SK-N-SH (cell line): Measurements from ENCODE around the gene PKIB. TPM values are rescaled to one million over a fixed set of nuclear protein-coding genes. Genes with fewer than 3 reads are reported as not detected.

ENCODE experiments used
- CTCF ChIA-PET: fragments of 300-600, 350-600 bp; formaldehyde crosslinking; extraction: SDS; loops from one replicate; lab custom pipeline; 2021; lab: Yijun Ruan, JAX
- POLR2A ChIA-PET: fragments of 350-600 bp; sonication (Branson Sonifier 250); formaldehyde crosslinking; extraction: SDS; loops from one replicate; lab custom pipeline; 2020; ENCODE audit warnings: antibody characterized with exemption, inconsistent platforms; lab: Yijun Ruan, JAX
- DNase-seq: peaks from one replicate; pipeline ENCODE4 v3.0.0; 2012
- H2AFZ ChIP-seq: fragments of 200-600 bp; sonication (generic); 2 replicates; pipeline ENCODE4 v1.8.1; 2016; ENCODE audit warnings: antibody characterized with exemption, mild to moderate bottlenecking, low read depth
- H3F3A ChIP-seq: fragments of 200-600 bp; sonication (generic); replicated peaks from 2 replicates; pipeline ENCODE3; 2016; ENCODE audit warnings: antibody characterized with exemption, mild to moderate bottlenecking; ENCODE audit not compliant: insufficient read depth
- H3K27ac ChIP-seq, 2 experiments: fragments of 200-500 bp in 1 of 2; fragments of 200-600 bp in 1 of 2; sonication (Bioruptor generic) in 1 of 2; sonication (generic), shearing (Covaris generic) in 1 of 2; 2 replicates each; pipeline versions ENCODE4 v1.5.1 to v1.6.1; 2014 to 2016; ENCODE audit warnings: low read depth in 2 of 2, inconsistent platforms in 1 of 2, low read length in 1 of 2, mild to moderate bottlenecking in 1 of 2, mixed read lengths in 1 of 2
- H3K27me3 ChIP-seq: fragments of 200-600 bp; sonication (generic), shearing (Covaris generic); 2 replicates; pipeline ENCODE4 v1.6.1; 2016; ENCODE audit warnings: mixed run types; ENCODE audit not compliant: insufficient read depth
- H3K36me3 ChIP-seq, 2 experiments: fragments of 200-500 bp in 1 of 2; fragments of 200-600 bp in 1 of 2; sonication (Bioruptor generic) in 1 of 2; sonication (generic) in 1 of 2; replicated peaks in 1 of 2; 2 replicates each; pipeline versions ENCODE3 to v1.5.1; 2014 to 2016; ENCODE audit warnings: low read length in 1 of 2, mild to moderate bottlenecking in 1 of 2; ENCODE audit not compliant: insufficient read depth in 2 of 2, control insufficient read depth in 1 of 2
- H3K4me1 ChIP-seq, 2 experiments: fragments of 200-500 bp in 1 of 2; fragments of 200-600 bp in 1 of 2; sonication (Bioruptor generic) in 1 of 2; sonication (generic), shearing (Covaris generic) in 1 of 2; 2 replicates each; pipeline versions ENCODE4 v1.5.1 to v1.6.1; 2014 to 2016; ENCODE audit warnings: low read depth in 1 of 2, low read length in 1 of 2, mixed run types in 1 of 2; ENCODE audit not compliant: insufficient read depth in 2 of 2, control insufficient read depth in 1 of 2
- H3K4me2 ChIP-seq: fragments of 200-600 bp; sonication (generic), shearing (Covaris generic); 2 replicates; pipeline ENCODE4 v1.6.1; 2017; ENCODE audit warnings: mixed run types
- H3K4me3 ChIP-seq, 2 experiments: fragments of 200-500 bp in 1 of 2; fragments of 200-600 bp in 1 of 2; sonication (Bioruptor generic) in 1 of 2; sonication (generic), shearing (Covaris generic) in 1 of 2; 2 replicates each; pipeline versions ENCODE4 v1.5.1 to v1.8.1; 2014 to 2016; ENCODE audit warnings: low read depth in 2 of 2, inconsistent platforms in 1 of 2, low read length in 1 of 2, mild to moderate bottlenecking in 1 of 2, mixed read lengths in 1 of 2, moderate library complexity in 1 of 2
- H3K79me2 ChIP-seq: fragments of 200-600 bp; sonication (generic); 2 replicates; pipeline ENCODE4 v1.8.1; 2017; ENCODE audit warnings: mild to moderate bottlenecking; ENCODE audit not compliant: insufficient read depth
- H3K9ac ChIP-seq: fragments of 200-600 bp; sonication (generic); 2 replicates; pipeline ENCODE4 v1.6.1; 2017; ENCODE audit warnings: mixed run types
- H3K9me2 ChIP-seq: fragments of 200-600 bp; sonication (generic); 2 replicates; pipeline ENCODE4 v1.6.1; 2017; ENCODE audit warnings: mixed run types
- H3K9me3 ChIP-seq: fragments of 200-600 bp; sonication (generic); 2 replicates; pipeline ENCODE4 v1.6.1; 2017; ENCODE audit warnings: mixed run types, mild to moderate bottlenecking, moderate library complexity
- H4K20me1 ChIP-seq: fragments of 200-600 bp; sonication (generic); 2 replicates; pipeline ENCODE4 v1.6.1; 2017; ENCODE audit warnings: mild to moderate bottlenecking, mixed run types; ENCODE audit not compliant: insufficient read depth
- CHD2 ChIP-seq: fragments of 150-350 bp; IDR thresholded peaks from 2 replicates; pipeline ENCODE4 v1.6.1; 2018; ENCODE audit warnings: low read length; ENCODE audit not compliant: partially characterized antibody
- GABPA ChIP-seq: IDR thresholded peaks from 2 replicates; pipeline ENCODE4 v1.4.0; 2012; ENCODE audit warnings: low read depth, mild to moderate bottlenecking
- RFX5 ChIP-seq: IDR thresholded peaks from 2 replicates; pipeline ENCODE4 v1.6.1; 2012; ENCODE audit warnings: mild to moderate bottlenecking, improper control_type of control experiment, low read length
- RXRA ChIP-seq: IDR thresholded peaks from 2 replicates; pipeline ENCODE4 v1.4.0; 2012; ENCODE audit warnings: low read depth, mild to moderate bottlenecking, borderline replicate concordance
- SMC3 ChIP-seq: IDR thresholded peaks from 2 replicates; pipeline ENCODE4 v1.6.1; 2012; ENCODE audit warnings: low read depth, low read length, improper control_type of control experiment
- WGBS: methylation state at CpG from one replicate; pipeline ENCODE4 v1.1.6; 2017; ENCODE audit warnings: low lambda C conversion rate; 5-methylcytosine and 5-hydroxymethylcytosine counted together
- polyA plus RNA-seq, 3 experiments: library from polyadenylated mRNA; depleted of rRNA; stranded (reverse); fragments of >200 nt; gene quantifications; 2 replicates each; pipeline ENCODE4 v1.2.3, GENCODE V29; 2012
- TF ChIP-seq, protein P1 (sequence below): IDR thresholded peaks from 2 replicates; pipeline ENCODE4 v1.6.1; 2012; ENCODE audit warnings: mild to moderate bottlenecking, low read depth, low read length, moderate library complexity

Gene PKIB
- polyA plus RNA-seq, 1 of the 3 experiments (the other 2 are of a cell fraction) = 0.30 TPM

GRCh38 chr6:122752459-122752858, 142.3 kb downstream of the PKIB start:
- Histone ChIP-seq H3K4me2 (no peak overlapping the region), H3K9me2 (no peaks in the 10 kb centered on the region), H3K27me3 (no peaks in the 10 kb centered on the region; the same call in 1 of the 2 replicates), H3K79me2 (no peaks in the 10 kb centered on the region), H3K4me1 (no peaks in the 10 kb centered on the region), H3K4me3 (no peak overlapping the region), H3F3A (no peaks in the 10 kb centered on the region), H4K20me1 (no peaks in the 10 kb centered on the region), H3K9me3 (no peaks in the 10 kb centered on the region; the same call in 1 of the 2 replicates), H2AFZ (no peak overlapping the region), H3K36me3 (no peaks in the 10 kb centered on the region), H3K9ac (no peak overlapping the region), H3K27ac (no peak overlapping the region)
- no peak for DNase-seq
- 7% methylated on average over 1 of the region's 1 CpG for WGBS
- CTCF ChIA-PET = interaction anchor here (1.8 kb wide), 1 partner anchor 37 kb away, joined by 4 read pairs; the partner anchor contains the start of gene SMPDL3A
- POLR2A ChIA-PET = no interaction called here
- TF ChIP-seq, protein P1, sequence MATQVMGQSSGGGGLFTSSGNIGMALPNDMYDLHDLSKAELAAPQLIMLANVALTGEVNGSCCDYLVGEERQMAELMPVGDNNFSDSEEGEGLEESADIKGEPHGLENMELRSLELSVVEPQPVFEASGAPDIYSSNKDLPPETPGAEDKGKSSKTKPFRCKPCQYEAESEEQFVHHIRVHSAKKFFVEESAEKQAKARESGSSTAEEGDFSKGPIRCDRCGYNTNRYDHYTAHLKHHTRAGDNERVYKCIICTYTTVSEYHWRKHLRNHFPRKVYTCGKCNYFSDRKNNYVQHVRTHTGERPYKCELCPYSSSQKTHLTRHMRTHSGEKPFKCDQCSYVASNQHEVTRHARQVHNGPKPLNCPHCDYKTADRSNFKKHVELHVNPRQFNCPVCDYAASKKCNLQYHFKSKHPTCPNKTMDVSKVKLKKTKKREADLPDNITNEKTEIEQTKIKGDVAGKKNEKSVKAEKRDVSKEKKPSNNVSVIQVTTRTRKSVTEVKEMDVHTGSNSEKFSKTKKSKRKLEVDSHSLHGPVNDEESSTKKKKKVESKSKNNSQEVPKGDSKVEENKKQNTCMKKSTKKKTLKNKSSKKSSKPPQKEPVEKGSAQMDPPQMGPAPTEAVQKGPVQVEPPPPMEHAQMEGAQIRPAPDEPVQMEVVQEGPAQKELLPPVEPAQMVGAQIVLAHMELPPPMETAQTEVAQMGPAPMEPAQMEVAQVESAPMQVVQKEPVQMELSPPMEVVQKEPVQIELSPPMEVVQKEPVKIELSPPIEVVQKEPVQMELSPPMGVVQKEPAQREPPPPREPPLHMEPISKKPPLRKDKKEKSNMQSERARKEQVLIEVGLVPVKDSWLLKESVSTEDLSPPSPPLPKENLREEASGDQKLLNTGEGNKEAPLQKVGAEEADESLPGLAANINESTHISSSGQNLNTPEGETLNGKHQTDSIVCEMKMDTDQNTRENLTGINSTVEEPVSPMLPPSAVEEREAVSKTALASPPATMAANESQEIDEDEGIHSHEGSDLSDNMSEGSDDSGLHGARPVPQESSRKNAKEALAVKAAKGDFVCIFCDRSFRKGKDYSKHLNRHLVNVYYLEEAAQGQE = no peak
- TF ChIP-seq SMC3 (no peak), CHD2 (no peak), RFX5 (no peak)

DNA sequence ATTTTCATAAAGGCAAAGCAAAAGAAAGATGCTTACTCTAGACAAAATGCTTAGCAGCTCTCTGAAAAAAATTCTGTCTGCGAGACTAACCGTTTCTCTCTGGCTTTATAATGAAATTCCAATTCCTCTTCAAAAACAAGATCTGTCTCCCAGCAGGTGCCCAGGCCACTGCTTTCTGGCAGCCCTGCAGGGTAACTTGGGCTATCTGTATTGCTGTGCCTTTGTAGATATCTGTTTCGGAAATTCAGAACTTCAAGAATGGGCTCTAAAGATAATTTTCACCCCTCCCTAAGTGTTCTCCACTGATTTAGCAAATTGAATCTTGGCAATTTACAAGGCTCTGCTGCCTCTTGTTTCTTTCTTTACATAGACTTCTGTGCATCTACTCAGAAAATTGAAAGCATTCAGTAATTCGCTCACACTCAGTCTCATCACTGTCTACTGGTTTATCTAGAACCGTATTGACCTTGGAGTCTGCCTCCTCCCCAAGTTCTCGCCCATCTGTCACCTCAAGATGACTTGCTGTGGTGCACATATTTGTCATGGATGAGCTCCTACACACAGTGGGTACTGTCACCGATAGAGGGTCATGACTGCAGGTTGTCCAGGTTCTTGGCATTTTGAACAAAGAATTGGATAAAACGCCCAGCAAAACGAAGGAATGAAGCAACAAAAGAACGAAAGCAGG, 142.9 kb downstream of the PKIB start:
- no peaks in the 10 kb centered on the region for H3K9me2 ChIP-seq
- no peaks in the 10 kb centered on the region for H4K20me1 ChIP-seq
- CTCF ChIA-PET = interaction anchor here (1.8 kb wide), 1 partner anchor 36 kb away, joined by 4 read pairs; the partner anchor contains the start of gene SMPDL3A
- peak overlapping the region; percentile 65 for H3K4me2 ChIP-seq
- peak overlapping the region; percentile 30 to 52; a peak in 2 of 4 replicates for H3K4me3 ChIP-seq
- POLR2A ChIA-PET = no interaction called here
- peak overlapping the region; percentile 79; the same call in 1 of the 2 replicates for H2AFZ ChIP-seq
- DNase-seq = no peak
- no peaks in the 10 kb centered on the region for H3K36me3 ChIP-seq
- no peaks in the 10 kb centered on the region for H3F3A ChIP-seq
- H3K4me1 ChIP-seq = no peaks in the 10 kb centered on the region
- H3K27me3 ChIP-seq = no peaks in the 10 kb centered on the region
- H3K9me3 ChIP-seq = no peaks in the 10 kb centered on the region; the same call in 1 of the 2 replicates
- WGBS = 21% methylated on average over 10 of the region's 10 CpGs
- TF ChIP-seq RXRA = no peak
- no peak for TF ChIP-seq CHD2
- no peak for TF ChIP-seq GABPA
- H3K79me2 ChIP-seq = no peaks in the 10 kb centered on the region
- H3K9ac ChIP-seq = no peak overlapping the region
- H3K27ac ChIP-seq = no peak overlapping the region
